GM19035 (cell line): ENCODE data around the gene STX11.
A peak's percentile ranks its signal among the peaks of the same experiment; 100 is the strongest.
"Not testable (repeated sequence)": the region's sequence is repeated elsewhere in the genome, so short reads cannot be mapped to it uniquely, and the experiment has no call there.

ENCODE experiments used
- ATAC-seq: cut with Tn5 transposase; IDR thresholded peaks from one replicate; pipeline ENCODE4 v1.9.1; 2021; ENCODE audit not compliant: unreplicated experiment

The STX11 gene

GRCh38 chr6:144149894-144150709 is at the start of gene STX11:
Gene STX11, plus strand, starts transcription at chr6:144150517. Its CDS starts 36,111 bp downstream, at chr6:144186628.
- ATAC-seq = peak; percentile 61

- no peak for ATAC-seq
These were observed 47.2 kb upstream of the STX11 start for GRCh38 chr6:144103026-144103563.

GRCh38 chr6:144104488-144104887 is 45.8 kb upstream of the STX11 start:
- no peak for ATAC-seq

GRCh38 chr6:144104898-144105487 is 45.3 kb upstream of the STX11 start:
- peak; percentile 82 for ATAC-seq

GRCh38 chr6:144106206-144106605 is 44.1 kb upstream of the STX11 start:
- no peak for ATAC-seq

- ATAC-seq = no peak
These were observed 40.1 kb upstream of the STX11 start for GRCh38 chr6:144110210-144110609.

GRCh38 chr6:144113366-144113765 is 37.0 kb upstream of the STX11 start:
- ATAC-seq = no peak

- ATAC-seq = no peak
These were observed 35.1 kb upstream of the STX11 start for GRCh38 chr6:144115219-144115618.

- ATAC-seq = no peak
These were observed 30.9 kb upstream of the STX11 start for GRCh38 chr6:144119376-144119775.

GRCh38 chr6:144122861-144123260 is 27.5 kb upstream of the STX11 start:
- ATAC-seq = no peak

GRCh38 chr6:144123421-144123820 is 26.9 kb upstream of the STX11 start:
- no peak for ATAC-seq

GRCh38 chr6:144123836-144124235 is 26.5 kb upstream of the STX11 start:
- ATAC-seq = no peak

- peak; percentile 49 for ATAC-seq
These were observed 23.2 kb upstream of the STX11 start for GRCh38 chr6:144127097-144127496.

- ATAC-seq = no peak
These were observed 20.8 kb upstream of the STX11 start for GRCh38 chr6:144129469-144129868.

- ATAC-seq = no peak
These were observed 19.0 kb upstream of the STX11 start for GRCh38 chr6:144131248-144131709.

GRCh38 chr6:144132167-144132690 is 18.1 kb upstream of the STX11 start:
- not testable (repeated sequence) for ATAC-seq

- no peak for ATAC-seq
These were observed 17.0 kb upstream of the STX11 start for GRCh38 chr6:144133225-144133821.

- no peak for ATAC-seq
These were observed 16.1 kb upstream of the STX11 start for GRCh38 chr6:144134176-144134575.

GRCh38 chr6:144134737-144135136 is 15.6 kb upstream of the STX11 start:
- ATAC-seq = no peak

- no peak for ATAC-seq
These were observed 11.8 kb upstream of the STX11 start for GRCh38 chr6:144138542-144138941.

GRCh38 chr6:144139817-144140216 is 10.5 kb upstream of the STX11 start:
- ATAC-seq = no peak
